Glutamatergic neuron (in vitro differentiated cells): Measurements from ENCODE around the gene P4HA1. TPM values are rescaled to one million over a fixed set of nuclear protein-coding genes. Genes with fewer than 3 reads are reported as not detected.

Source experiments
- DNase-seq: peaks from one replicate; pipeline ENCODE4 v3.0.0; 2022
- H3K27ac Mint-ChIP-seq: one replicate; pipeline ENCODE4 v1.8.0; 2020; ENCODE audit warnings: mild to moderate bottlenecking, mixed read lengths, inconsistent platforms; ENCODE audit not compliant: unreplicated experiment
- H3K27me3 Mint-ChIP-seq: one replicate; pipeline ENCODE4 v1.8.0; 2020; ENCODE audit warnings: mild to moderate bottlenecking, moderate library complexity, mixed read lengths, inconsistent platforms; ENCODE audit not compliant: unreplicated experiment
- H3K36me3 Mint-ChIP-seq: one replicate; pipeline ENCODE4 v1.8.0; 2020; ENCODE audit warnings: mild to moderate bottlenecking, mixed read lengths, inconsistent platforms; ENCODE audit not compliant: unreplicated experiment
- H3K4me1 Mint-ChIP-seq: one replicate; pipeline ENCODE4 v1.8.0; 2020; ENCODE audit warnings: mild to moderate bottlenecking, low read depth, mixed read lengths, inconsistent platforms; ENCODE audit not compliant: unreplicated experiment
- H3K4me3 Mint-ChIP-seq: one replicate; pipeline ENCODE4 v1.8.0; 2020; ENCODE audit warnings: mild to moderate bottlenecking, mixed read lengths, inconsistent platforms; ENCODE audit not compliant: unreplicated experiment
- H3K9me3 Mint-ChIP-seq: one replicate; pipeline ENCODE4 v1.8.0; 2020; ENCODE audit warnings: mild to moderate bottlenecking, moderate library complexity, mixed read lengths, inconsistent platforms; ENCODE audit not compliant: unreplicated experiment
- total RNA-seq: library from RNA; stranded (reverse); fragmentation: NEBNext Ultra II Directional; extraction: Animal tissue kit (Norgen Biotek cat#: 25700); gene quantifications from one replicate; pipeline ENCODE4 v1.2.1, GENCODE V29; 2021; ENCODE audit not compliant: unreplicated experiment
- TF ChIP-seq, protein P1 (sequence below): fragments of 200-600 bp; sonication (generic); IDR thresholded peaks from one replicate; pipeline ENCODE4 v1.5.0; 2021; ENCODE audit not compliant: partially characterized antibody, unreplicated experiment

P4HA1 gene
- total RNA-seq, 1 donor from 2014 or later, result 3.5 TPM

DNA sequence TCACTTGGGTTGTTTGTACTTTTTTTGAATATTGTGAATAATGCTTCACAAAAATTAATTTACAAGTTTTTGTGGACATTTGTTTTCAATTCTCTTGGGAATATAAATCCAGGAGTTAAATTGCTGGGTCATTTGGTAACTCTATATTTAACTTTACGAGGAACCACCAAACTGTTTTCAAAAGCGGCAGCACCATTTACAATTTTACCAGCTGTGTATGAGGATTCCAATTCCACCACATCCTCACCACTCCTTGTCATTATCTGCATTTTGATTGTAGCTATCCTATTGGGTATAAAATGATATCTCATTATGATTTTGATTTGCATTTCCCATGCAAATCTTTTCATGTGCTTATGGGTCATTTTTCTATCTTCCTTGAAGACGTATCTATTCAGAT lies 9.6 kb upstream of the P4HA1 start:
- Mint-ChIP-seq H3K27ac (no peak overlapping the region), H3K4me3 (no peak overlapping the region), H3K9me3 (no peaks in the 10 kb centered on the region), H3K27me3 (no peaks in the 10 kb centered on the region), H3K36me3 (peaks cover 6% of the 10 kb centered on the region), H3K4me1 (no peaks in the 10 kb centered on the region)
- TF ChIP-seq, protein P1, sequence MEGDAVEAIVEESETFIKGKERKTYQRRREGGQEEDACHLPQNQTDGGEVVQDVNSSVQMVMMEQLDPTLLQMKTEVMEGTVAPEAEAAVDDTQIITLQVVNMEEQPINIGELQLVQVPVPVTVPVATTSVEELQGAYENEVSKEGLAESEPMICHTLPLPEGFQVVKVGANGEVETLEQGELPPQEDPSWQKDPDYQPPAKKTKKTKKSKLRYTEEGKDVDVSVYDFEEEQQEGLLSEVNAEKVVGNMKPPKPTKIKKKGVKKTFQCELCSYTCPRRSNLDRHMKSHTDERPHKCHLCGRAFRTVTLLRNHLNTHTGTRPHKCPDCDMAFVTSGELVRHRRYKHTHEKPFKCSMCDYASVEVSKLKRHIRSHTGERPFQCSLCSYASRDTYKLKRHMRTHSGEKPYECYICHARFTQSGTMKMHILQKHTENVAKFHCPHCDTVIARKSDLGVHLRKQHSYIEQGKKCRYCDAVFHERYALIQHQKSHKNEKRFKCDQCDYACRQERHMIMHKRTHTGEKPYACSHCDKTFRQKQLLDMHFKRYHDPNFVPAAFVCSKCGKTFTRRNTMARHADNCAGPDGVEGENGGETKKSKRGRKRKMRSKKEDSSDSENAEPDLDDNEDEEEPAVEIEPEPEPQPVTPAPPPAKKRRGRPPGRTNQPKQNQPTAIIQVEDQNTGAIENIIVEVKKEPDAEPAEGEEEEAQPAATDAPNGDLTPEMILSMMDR, result no peak
- DNase-seq, result no peak

DNA sequence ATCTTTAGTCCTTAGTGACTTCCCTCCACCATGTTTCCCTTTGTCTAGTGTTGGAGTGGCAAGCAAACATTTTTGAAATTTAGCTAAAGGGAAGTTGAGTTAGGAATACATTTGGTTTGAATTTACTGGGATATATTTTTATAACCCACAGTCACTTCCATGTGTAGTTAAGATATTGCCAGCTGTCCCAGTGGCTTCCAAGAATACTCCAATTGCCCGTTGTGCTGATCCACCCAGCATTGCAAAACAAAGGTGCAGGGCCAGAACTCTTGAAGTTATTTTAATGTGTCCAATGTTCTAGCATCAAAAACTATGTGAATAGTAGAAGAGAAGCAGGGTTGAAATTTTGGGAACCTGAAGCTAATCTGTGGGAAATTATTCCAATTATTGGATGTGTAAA lies 2.5 kb upstream of the P4HA1 start:
- no peaks in the 10 kb centered on the region for H3K9me3 Mint-ChIP-seq
- H3K36me3 Mint-ChIP-seq, result no peaks in the 10 kb centered on the region
- peaks cover 1% of the 10 kb centered on the region for H3K27me3 Mint-ChIP-seq
- peaks cover 2% of the 10 kb centered on the region for H3K4me1 Mint-ChIP-seq
- no peak for DNase-seq
- TF ChIP-seq, protein P1, result no peak
- H3K4me3 Mint-ChIP-seq, result no peak overlapping the region
- H3K27ac Mint-ChIP-seq, result no peak overlapping the region

GRCh38 chr10:73097305-73097670 lies 622 bp upstream of the P4HA1 start:
- Mint-ChIP-seq H3K27ac (peak overlapping the region; percentile 70), H3K27me3 (peaks cover 1% of the 10 kb centered on the region), H3K4me1 (peaks cover 2% of the 10 kb centered on the region), H3K4me3 (peak overlapping the region; percentile 99), H3K36me3 (no peaks in the 10 kb centered on the region), H3K9me3 (no peaks in the 10 kb centered on the region)
- no peak for DNase-seq
- TF ChIP-seq, protein P1, result no peak

- Mint-ChIP-seq H3K9me3 (no peaks in the 10 kb centered on the region), H3K27me3 (peaks cover 1% of the 10 kb centered on the region), H3K4me1 (peaks cover 2% of the 10 kb centered on the region), H3K27ac (peak overlapping the region; percentile 69), H3K4me3 (peak overlapping the region; percentile 99), H3K36me3 (no peaks in the 10 kb centered on the region)
- peak; percentile 52 for DNase-seq
- TF ChIP-seq, protein P1, result no peak
Observed at GRCh38 chr10:73096041-73096448, 621 bp downstream of the P4HA1 start.

- Mint-ChIP-seq H3K27ac (peak overlapping the region; percentile 69), H3K4me1 (peaks cover 2% of the 10 kb centered on the region), H3K4me3 (peak overlapping the region; percentile 99), H3K9me3 (no peaks in the 10 kb centered on the region), H3K36me3 (no peaks in the 10 kb centered on the region), H3K27me3 (peaks cover 1% of the 10 kb centered on the region)
- no peak for DNase-seq
- TF ChIP-seq, protein P1, result no peak
Observed at GRCh38 chr10:73095481-73096021, 1.1 kb downstream of the P4HA1 start.
